Neural cell (in vitro differentiated cells): Measurements from ENCODE around the gene SLC6A1. TPM values are rescaled to one million over a fixed set of nuclear protein-coding genes. Genes with fewer than 3 reads are reported as not detected.
A peak's percentile ranks its signal among the peaks of the same experiment; 100 is the strongest.

Experiments used
- H2AFZ ChIP-seq: fragments of 200-600, 300-800 bp; sonication (generic), shearing (Covaris generic); 2 replicates; pipeline ENCODE4 v1.6.0; 2014; ENCODE audit warnings: low read depth, mild to moderate bottlenecking, antibody characterized with exemption, low read length, moderate library complexity
- H3F3A ChIP-seq: fragments of 200-600 bp; shearing (Covaris generic); 2 replicates; pipeline ENCODE4 v1.6.1; 2016; ENCODE audit warnings: mild to moderate bottlenecking, moderate library complexity, mixed read lengths, antibody characterized with exemption, low read length; ENCODE audit not compliant: insufficient read depth, poor library complexity, severe bottlenecking
- H3K27ac ChIP-seq: fragments of 200-600, 300-800 bp; sonication (generic), shearing (Covaris generic); 2 replicates; pipeline ENCODE4 v1.5.1; 2014; ENCODE audit warnings: mild to moderate bottlenecking, low read length, moderate library complexity
- H3K27me3 ChIP-seq: fragments of 300-800, 200-600 bp; sonication (generic), shearing (Covaris generic); 2 replicates; pipeline ENCODE4 v1.6.0; 2014; ENCODE audit warnings: mild to moderate bottlenecking, low read depth, low read length, moderate library complexity; ENCODE audit not compliant: insufficient read depth
- H3K36me3 ChIP-seq: fragments of 300-800, 200-600 bp; sonication (generic), shearing (Covaris generic); 2 replicates; pipeline ENCODE4 v1.5.1; 2014; ENCODE audit warnings: mild to moderate bottlenecking, antibody characterized with exemption, low read length, moderate library complexity; ENCODE audit not compliant: insufficient read depth
- H3K4me2 ChIP-seq: fragments of 300-800, 200-600 bp; sonication (generic), shearing (Covaris generic); 2 replicates; pipeline ENCODE4 v1.6.0; 2014; ENCODE audit warnings: mild to moderate bottlenecking, low read length
- H3K4me3 ChIP-seq: fragments of 300-800, 200-600 bp; sonication (generic), shearing (Covaris generic); 2 replicates; pipeline ENCODE4 v1.5.1; 2014; ENCODE audit warnings: mild to moderate bottlenecking, low read length, moderate library complexity
- H3K79me2 ChIP-seq: fragments of 200-600 bp; shearing (Covaris generic); replicated peaks from 2 replicates; pipeline ENCODE4 v1.6.0; 2014; ENCODE audit warnings: mild to moderate bottlenecking, low read length, moderate library complexity; ENCODE audit not compliant: insufficient read depth
- H3K9ac ChIP-seq: fragments of 300-800, 200-600 bp; sonication (generic), shearing (Covaris generic); 2 replicates; pipeline ENCODE4 v1.6.1; 2016; ENCODE audit warnings: mild to moderate bottlenecking, low read length, mixed read lengths
- H3K9me2 ChIP-seq: fragments of 200-600 bp; shearing (Covaris generic); 2 replicates; pipeline ENCODE4 v1.6.1; 2016; ENCODE audit warnings: mild to moderate bottlenecking, low read length, mixed read lengths; ENCODE audit not compliant: insufficient read depth
- H3K9me3 ChIP-seq: fragments of 200-600, 300-800 bp; sonication (generic), shearing (Covaris generic); 2 replicates; pipeline ENCODE4 v1.6.1; 2016; ENCODE audit warnings: mild to moderate bottlenecking, mixed run types, low read length, moderate library complexity, mixed read lengths
- H4K20me1 ChIP-seq: fragments of 200-600 bp; shearing (Covaris generic); 2 replicates; pipeline ENCODE4 v1.6.1; 2016; ENCODE audit warnings: mild to moderate bottlenecking, mixed run types; ENCODE audit not compliant: insufficient read depth
- EZH2 ChIP-seq: fragments of 200-600, 300-800 bp; shearing (Covaris generic), sonication (generic); IDR thresholded peaks from 2 replicates; pipeline ENCODE4 v1.6.1; 2014; ENCODE audit warnings: antibody characterized with exemption, low read length, borderline replicate concordance, mild to moderate bottlenecking; ENCODE audit not compliant: insufficient read depth, poor library complexity, severe bottlenecking
- MXI1 ChIP-seq: fragments of 450-650 bp; conservative IDR thresholded peaks from 2 replicates; pipeline ENCODE4 v1.6.1; 2014; ENCODE audit warnings: antibody characterized with exemption, mild to moderate bottlenecking; ENCODE audit not compliant: poor library complexity, severe bottlenecking
- POLR2AphosphoS5 ChIP-seq: IDR thresholded peaks from 2 replicates; pipeline ENCODE4 v1.6.1; 2012
- RAD21 ChIP-seq: fragments of 450-650 bp; conservative IDR thresholded peaks from 2 replicates; pipeline ENCODE4 v1.6.1; 2014; ENCODE audit warnings: antibody characterized with exemption, mild to moderate bottlenecking, moderate library complexity
- REST ChIP-seq: IDR thresholded peaks from 2 replicates; pipeline ENCODE4 v1.6.1; 2012; ENCODE audit warnings: borderline replicate concordance
- SMC3 ChIP-seq: fragments of 450-650 bp; conservative IDR thresholded peaks from 2 replicates; pipeline ENCODE4 v1.6.1; 2014; ENCODE audit warnings: antibody characterized with exemption, mild to moderate bottlenecking, moderate library complexity; ENCODE audit not compliant: poor library complexity
- polyA plus RNA-seq: library from polyadenylated mRNA; depleted of rRNA; stranded (reverse); fragments of >200 nt; gene quantifications from 2 replicates; pipeline ENCODE4 v1.2.3, GENCODE V29; 2014
- TF ChIP-seq, protein P1 (sequence below): fragments of 450-650 bp; IDR thresholded peaks from 2 replicates; pipeline ENCODE4 v1.5.1; 2014; ENCODE audit warnings: antibody characterized with exemption, mild to moderate bottlenecking, moderate library complexity; ENCODE audit not compliant: poor library complexity, severe bottlenecking

SLC6A1 gene
- polyA plus RNA-seq, 1 donor from 2014 or later, result 43.2 TPM

DNA sequence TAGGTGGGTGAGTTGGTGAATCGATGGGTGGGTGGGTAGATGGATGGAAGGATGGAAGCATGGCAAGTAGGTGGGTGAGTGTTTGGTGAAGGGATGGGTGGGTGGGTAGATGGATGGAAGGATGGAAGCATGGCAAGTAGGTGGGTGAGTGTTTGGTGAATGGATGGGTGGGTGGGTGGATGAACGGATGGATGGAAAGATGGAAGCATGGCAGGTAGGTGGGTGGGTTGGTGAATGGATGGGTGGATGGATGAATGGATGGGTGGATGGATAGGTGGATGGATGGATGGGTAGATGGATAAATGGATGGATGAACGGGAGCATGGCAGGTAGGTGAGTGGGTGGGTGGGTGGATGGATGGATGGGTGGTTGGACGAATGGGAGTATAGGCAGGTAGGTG lies 65.1 kb downstream of the SLC6A1 start:
- Histone ChIP-seq H3K79me2 (no peaks in the 10 kb centered on the region), H3K9me3 (no peaks in the 10 kb centered on the region), H3K9ac (no peak overlapping the region), H3F3A (no peaks in the 10 kb centered on the region), H3K4me2 (no peak overlapping the region), H3K27ac (no peak overlapping the region), H4K20me1 (no peaks in the 10 kb centered on the region), H3K36me3 (no peaks in the 10 kb centered on the region), H3K4me3 (no peak overlapping the region), H3K27me3 (peaks cover 13% of the 10 kb centered on the region), H3K9me2 (no peaks in the 10 kb centered on the region), H2AFZ (no peak overlapping the region)
- TF ChIP-seq, protein P1, sequence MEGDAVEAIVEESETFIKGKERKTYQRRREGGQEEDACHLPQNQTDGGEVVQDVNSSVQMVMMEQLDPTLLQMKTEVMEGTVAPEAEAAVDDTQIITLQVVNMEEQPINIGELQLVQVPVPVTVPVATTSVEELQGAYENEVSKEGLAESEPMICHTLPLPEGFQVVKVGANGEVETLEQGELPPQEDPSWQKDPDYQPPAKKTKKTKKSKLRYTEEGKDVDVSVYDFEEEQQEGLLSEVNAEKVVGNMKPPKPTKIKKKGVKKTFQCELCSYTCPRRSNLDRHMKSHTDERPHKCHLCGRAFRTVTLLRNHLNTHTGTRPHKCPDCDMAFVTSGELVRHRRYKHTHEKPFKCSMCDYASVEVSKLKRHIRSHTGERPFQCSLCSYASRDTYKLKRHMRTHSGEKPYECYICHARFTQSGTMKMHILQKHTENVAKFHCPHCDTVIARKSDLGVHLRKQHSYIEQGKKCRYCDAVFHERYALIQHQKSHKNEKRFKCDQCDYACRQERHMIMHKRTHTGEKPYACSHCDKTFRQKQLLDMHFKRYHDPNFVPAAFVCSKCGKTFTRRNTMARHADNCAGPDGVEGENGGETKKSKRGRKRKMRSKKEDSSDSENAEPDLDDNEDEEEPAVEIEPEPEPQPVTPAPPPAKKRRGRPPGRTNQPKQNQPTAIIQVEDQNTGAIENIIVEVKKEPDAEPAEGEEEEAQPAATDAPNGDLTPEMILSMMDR, result no peak
- no peak for TF ChIP-seq RAD21
- TF ChIP-seq MXI1, result no peak
- TF ChIP-seq POLR2AphosphoS5, result no peak

- Histone ChIP-seq H3K4me2 (no peak overlapping the region), H3K27me3 (peaks cover 15% of the 10 kb centered on the region), H2AFZ (no peak overlapping the region), H3K9me2 (no peaks in the 10 kb centered on the region), H3K9ac (peak overlapping the region; percentile 20), H3K27ac (no peak overlapping the region), H3K9me3 (no peaks in the 10 kb centered on the region), H3K4me3 (no peak overlapping the region), H3K36me3 (no peaks in the 10 kb centered on the region), H3F3A (no peaks in the 10 kb centered on the region), H3K79me2 (no peaks in the 10 kb centered on the region), H4K20me1 (no peaks in the 10 kb centered on the region)
- TF ChIP-seq MXI1, result no peak
- TF ChIP-seq RAD21, result peak; percentile 100
- TF ChIP-seq REST, result no peak
- TF ChIP-seq, protein P1, result peak; percentile 98
- TF ChIP-seq SMC3, result peak; percentile 100
- TF ChIP-seq EZH2, result no peak
These were observed 66.7 kb downstream of the SLC6A1 start for GRCh38 chr3:11059090-11059798.
